Activated CD8-positive, alpha-beta memory T cell treated with anti-CD3 and anti-CD28 coated beads, Interleukin-2, amount 50 U/mL, for 24 hours (primary cell): Measurements from ENCODE around the gene FAM234B.

Source experiments
- DNase-seq: peaks from one replicate; pipeline ENCODE4 v3.0.0-alpha.2; 2020; ENCODE audit errors: extremely low read depth

The FAM234B gene

DNA sequence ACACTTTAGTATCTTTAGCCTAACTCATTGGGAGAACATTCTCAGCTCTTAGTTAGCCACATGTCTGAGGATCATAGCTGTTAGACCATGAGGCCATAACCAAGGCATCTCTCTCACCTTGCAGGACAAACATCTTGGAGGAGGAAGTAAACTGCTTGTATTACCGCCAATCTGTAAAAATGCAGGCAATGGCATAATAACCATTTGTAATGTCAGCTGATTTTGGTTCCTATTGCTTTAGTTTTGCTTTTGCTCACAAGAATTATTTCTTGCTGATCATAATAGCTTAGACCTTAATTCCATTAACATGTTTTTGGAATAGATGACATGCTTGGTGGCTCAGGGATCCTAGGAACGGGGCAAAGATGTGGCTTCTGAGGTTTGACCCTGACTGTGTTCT is 75.6 kb downstream of the FAM234B start:
- DNase-seq, result no peak

DNA sequence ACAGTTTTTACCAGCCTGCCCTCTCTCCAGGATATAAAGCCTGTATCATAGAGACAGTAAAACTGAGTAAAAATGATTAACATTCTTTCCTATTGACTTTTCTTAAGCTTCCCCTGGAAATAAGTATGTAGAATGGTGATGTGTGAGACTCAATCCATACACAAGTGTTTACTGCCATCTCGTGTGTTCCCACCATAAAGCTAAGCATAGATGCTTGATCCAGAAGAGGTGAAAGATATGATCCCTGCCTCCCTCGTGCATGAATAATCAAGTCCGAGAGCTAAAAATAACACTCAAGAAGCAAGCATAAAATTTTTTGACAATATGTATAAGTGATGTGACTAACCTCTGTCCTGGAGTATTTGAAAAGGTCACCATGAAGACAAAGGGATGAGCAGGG is 76.2 kb downstream of the FAM234B start:
- DNase-seq, result no peak

DNA sequence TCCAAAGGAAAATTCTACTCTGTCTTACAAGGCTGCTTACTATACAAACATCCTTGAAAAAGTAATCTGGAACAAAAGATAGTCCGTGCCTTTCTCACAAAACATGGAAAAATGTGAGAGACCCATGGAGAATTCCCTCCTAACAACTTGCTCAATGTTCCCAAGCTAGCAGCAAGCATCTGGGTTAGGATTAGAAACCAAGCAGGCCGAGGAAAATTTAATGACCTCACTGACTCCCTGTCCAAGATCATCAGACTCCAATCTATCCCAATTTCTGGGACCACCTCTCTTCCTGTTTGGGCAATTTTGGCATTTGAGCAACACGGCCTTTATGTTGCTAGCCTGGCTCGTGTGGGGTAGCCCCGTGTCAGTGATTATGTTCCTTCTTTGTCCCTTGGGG is 77.4 kb downstream of the FAM234B start:
- DNase-seq, result no peak

DNA sequence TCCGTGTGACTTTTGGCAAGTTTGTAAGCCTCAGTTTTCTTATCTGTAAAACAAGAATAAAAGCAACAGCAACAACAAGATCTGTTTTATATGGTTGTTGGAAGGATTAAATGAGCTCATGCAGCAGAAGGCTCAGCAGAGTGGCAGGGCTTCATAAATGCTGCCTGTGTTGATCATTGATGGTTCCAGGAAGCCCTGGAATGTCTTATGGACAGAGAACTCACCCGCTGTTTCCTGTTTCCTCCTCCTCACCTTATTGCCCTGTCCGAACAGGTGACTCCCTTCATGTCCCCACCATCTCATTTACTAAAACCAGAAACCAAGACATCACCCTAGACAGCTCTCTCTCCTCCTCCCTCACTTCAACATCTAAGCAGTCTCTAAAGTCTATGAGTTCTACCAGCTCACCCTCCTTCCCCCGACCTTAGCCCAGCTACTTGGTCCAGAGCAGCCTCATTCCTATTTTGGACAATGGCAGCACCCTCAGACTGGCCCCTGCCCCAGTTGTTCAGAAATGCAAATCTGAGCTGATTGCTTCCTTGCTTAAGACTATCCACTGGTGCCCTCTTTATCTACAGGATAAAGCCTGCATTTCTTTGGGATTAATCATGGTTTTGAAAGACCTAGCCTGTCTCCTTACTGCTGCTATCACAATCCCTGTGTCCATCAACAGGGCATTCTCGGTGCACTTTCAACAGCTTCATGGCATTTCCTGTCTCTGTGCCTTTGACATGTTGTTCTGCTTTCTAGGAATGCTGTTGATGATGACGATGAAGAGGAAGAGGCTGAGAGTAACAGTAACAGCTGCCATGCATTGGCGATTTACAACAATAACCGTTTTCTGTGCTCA is 80.7 kb downstream of the FAM234B start:
- no peak for DNase-seq

DNA sequence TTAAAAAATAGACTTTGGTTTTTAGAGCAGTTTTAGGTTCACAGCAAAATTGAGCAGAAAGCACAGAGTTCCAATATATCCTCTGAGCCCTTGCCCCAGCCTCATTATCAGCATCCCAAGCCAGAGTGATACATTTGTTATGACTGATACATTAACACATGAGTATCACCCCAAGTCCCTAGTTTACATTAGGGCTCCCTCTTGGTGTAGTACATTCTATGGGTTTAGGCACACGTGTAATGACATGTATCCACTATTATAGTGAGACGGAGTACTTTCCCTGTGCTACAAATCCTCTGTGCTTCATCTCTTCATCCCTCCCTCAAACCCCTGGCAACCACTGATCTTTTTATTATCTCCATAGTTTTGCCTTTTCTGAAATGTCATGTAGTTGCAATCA is 81.8 kb downstream of the FAM234B start:
- DNase-seq, result no peak

DNA sequence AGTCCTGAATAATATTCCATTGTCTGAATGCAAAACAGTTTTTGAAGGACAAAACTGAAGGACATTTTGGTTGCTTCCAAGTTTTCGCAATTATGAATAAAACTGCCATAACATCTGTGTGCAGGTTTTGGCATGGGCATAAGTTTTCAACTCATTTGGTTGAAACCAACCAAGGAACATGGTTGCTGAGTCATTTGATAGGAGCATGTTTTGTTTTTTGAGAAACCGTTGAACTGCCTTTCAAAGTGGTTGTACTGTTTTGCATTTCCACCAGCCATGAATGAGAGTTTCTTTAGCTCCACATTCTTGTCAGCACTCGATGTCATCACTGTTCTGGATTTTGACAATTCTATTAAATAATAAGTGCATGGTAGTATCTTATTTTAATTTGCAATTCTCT is 82.3 kb downstream of the FAM234B start:
- no peak for DNase-seq

DNA sequence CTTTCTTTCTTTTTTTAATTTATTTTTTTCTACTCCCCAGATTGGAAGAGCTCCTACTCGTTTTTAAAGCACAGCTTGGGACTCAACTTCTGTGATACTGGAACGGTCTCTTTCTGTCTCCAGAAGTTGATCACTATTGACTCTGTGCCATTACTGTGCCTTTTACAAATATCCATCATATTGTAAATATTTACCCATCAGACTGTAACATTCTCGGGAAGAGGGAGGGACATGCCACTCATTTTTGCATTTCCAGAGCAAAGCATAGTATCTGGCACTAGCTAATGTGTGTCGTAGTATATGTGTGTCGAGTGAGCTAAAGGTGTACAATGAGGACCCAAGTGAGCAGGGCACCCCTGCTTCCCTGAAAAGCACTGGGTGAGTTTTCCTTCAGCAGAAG is 83.3 kb downstream of the FAM234B start:
- DNase-seq, result no peak

DNA sequence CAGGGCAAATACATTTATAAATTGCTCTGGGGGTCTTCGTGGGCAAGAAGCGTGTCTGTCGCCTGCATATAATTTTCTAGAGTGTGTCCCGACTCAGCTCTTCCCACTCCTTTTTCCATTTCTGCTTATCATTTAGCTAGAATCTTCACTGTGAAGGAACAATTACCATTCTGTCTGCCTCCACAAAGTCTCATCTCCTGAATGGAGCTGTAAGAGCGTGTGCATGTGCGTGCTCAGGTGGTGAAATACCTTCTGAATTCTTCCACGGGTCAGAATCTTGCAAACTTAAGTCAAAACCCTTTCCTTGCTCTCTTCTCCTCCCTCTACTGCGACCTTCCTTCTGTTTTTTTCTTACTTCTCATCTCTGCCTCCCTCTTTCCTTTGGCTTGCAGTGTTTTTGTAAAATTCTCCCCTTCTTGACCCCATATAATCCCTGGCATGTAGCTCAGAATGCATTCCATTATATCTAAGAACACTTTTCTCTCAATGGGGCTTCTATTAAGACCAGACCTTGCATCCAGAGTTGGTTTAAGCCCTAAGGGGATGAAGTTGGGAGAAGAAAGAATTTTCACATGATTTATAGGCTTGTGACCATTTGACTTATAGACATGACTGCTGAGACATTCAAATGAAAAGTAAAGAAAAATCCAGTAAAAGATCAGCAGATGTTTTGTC is 84.2 kb downstream of the FAM234B start:
- no peak for DNase-seq

DNA sequence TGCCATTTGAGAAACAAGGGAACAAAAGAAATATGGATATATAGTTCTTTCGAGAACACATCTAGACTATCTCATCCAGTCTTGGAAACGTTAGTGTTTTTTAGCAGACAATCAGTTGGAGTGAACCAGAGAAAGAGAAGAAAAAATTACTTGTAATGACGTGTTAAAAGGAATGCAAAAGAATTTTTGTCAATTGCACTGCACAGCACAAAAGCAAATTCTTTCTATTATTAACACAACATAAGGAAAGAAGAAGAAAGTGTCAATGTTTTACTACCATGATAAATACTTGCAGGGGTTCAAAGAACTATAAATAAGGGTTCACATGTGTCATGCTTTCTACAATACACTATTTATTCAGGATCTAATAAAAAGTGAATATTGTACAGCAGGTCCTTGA is 86.8 kb downstream of the FAM234B start:
- DNase-seq, result no peak
